ENCODE results near the gene THPO.
A peak's percentile ranks its signal among the peaks of the same experiment; 100 is the strongest.

Gene THPO

DNA sequence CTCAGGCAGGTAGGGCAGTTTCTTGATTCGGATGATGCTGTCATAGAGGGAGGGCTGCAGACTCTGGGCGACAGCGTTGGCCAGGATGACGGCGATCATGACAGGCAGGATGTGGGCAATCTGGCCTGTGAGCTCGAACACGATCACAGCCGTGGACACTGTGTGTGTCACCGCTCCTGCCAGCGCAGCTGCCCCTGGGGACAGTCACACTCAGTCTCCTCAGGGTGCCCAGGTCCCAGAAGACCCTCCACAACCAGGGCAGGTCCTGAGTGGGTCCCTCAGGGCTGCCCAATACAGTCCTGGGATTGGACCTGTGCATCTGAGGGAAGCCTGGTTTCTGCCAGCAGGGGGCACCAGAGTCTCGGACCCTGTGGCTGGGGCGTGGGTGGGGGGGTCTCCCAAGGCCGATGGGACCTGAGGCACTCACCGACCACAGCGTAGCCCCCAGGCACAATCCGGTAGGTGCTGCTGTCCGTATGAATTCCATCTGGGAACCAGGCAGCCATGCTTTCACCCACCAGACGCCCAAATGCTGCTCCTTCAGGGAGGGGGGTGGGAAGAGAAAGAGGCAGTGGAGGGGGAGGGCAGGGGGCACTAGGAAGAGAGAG, 23.8 kb downstream of the THPO start:
- Histone ChIP-seq H3K4me3 (ENCODE audit: low read length) (no peak overlapping the region), H3K4me2 (ENCODE audit: low read length) (no peak overlapping the region), H3K9me2 (replicated peaks; ENCODE audit: control insufficient read depth, low read length) (no peaks in the 10 kb centered on the region), H3K36me3 (ENCODE audit: control insufficient read depth, low read length) (no peaks in the 10 kb centered on the region), H3F3A (ENCODE audit: control insufficient read depth, insufficient read depth) (no peaks in the 10 kb centered on the region), H3K9me3 (ENCODE audit: control insufficient read depth, insufficient read depth, low read length) (no peaks in the 10 kb centered on the region), H3K27me3 (ENCODE audit: control insufficient read depth, low read length) (no peaks in the 10 kb centered on the region), H3K27ac (ENCODE audit: low read depth, low read length) (no peak overlapping the region), H4K20me1 (ENCODE audit: control insufficient read depth, insufficient read depth, low read depth, low read length) (no peaks in the 10 kb centered on the region), H3K79me2 (ENCODE audit: control insufficient read depth, low read length) (no peaks in the 10 kb centered on the region), H3K4me1 (ENCODE audit: control insufficient read depth, low read length) (peaks cover 3% of the 10 kb centered on the region; the same call in 1 of the 2 replicates)
- no peak for TF ChIP-seq EZH2phosphoT487 (IDR thresholded peaks at IDR 0.05; ENCODE audit: borderline replicate concordance, low read length)
- TF ChIP-seq, protein P1, sequence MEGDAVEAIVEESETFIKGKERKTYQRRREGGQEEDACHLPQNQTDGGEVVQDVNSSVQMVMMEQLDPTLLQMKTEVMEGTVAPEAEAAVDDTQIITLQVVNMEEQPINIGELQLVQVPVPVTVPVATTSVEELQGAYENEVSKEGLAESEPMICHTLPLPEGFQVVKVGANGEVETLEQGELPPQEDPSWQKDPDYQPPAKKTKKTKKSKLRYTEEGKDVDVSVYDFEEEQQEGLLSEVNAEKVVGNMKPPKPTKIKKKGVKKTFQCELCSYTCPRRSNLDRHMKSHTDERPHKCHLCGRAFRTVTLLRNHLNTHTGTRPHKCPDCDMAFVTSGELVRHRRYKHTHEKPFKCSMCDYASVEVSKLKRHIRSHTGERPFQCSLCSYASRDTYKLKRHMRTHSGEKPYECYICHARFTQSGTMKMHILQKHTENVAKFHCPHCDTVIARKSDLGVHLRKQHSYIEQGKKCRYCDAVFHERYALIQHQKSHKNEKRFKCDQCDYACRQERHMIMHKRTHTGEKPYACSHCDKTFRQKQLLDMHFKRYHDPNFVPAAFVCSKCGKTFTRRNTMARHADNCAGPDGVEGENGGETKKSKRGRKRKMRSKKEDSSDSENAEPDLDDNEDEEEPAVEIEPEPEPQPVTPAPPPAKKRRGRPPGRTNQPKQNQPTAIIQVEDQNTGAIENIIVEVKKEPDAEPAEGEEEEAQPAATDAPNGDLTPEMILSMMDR (IDR thresholded peaks at IDR 0.05; ENCODE audit: low read depth, low read length, poor library complexity, severe bottlenecking), result peak; percentile 94

DNA sequence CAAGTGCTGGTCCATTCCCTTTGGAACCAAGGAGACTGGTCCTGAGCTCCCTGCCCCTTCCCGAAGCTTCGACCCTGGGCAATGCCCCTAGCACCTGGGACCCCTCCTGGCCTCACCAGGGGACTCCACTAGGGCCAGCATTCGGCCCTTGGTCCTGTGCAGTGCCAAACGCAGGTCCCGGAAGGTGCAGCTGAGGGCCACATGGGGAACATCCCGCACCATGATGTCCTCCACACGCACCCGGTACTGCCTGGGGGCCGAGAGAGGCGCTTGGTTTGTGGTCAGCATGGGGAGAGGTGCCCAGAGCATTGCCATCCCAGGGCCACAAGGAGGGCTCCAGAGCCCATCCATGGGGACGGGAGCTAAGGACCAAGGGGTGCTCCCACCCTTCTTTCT, 24.5 kb downstream of the THPO start:
- Histone ChIP-seq H3F3A (ENCODE audit: control insufficient read depth, insufficient read depth) (no peaks in the 10 kb centered on the region), H3K36me3 (ENCODE audit: control insufficient read depth, low read length) (no peaks in the 10 kb centered on the region), H3K9me2 (replicated peaks; ENCODE audit: control insufficient read depth, low read length) (no peaks in the 10 kb centered on the region), H3K9me3 (ENCODE audit: control insufficient read depth, insufficient read depth, low read length) (no peaks in the 10 kb centered on the region), H3K79me2 (ENCODE audit: control insufficient read depth, low read length) (no peaks in the 10 kb centered on the region), H3K27me3 (ENCODE audit: control insufficient read depth, low read length) (no peaks in the 10 kb centered on the region), H3K4me2 (ENCODE audit: low read length) (no peak overlapping the region), H4K20me1 (ENCODE audit: control insufficient read depth, insufficient read depth, low read depth, low read length) (no peaks in the 10 kb centered on the region), H3K27ac (ENCODE audit: low read depth, low read length) (no peak overlapping the region), H3K4me3 (ENCODE audit: low read length) (no peak overlapping the region), H3K4me1 (ENCODE audit: control insufficient read depth, low read length) (peaks cover 3% of the 10 kb centered on the region; the same call in 1 of the 2 replicates)
- TF ChIP-seq, protein P1 (IDR thresholded peaks at IDR 0.05; ENCODE audit: low read depth, low read length, poor library complexity, severe bottlenecking), result no peak
- TF ChIP-seq EZH2phosphoT487 (IDR thresholded peaks at IDR 0.05; ENCODE audit: borderline replicate concordance, low read length), result no peak

DNA sequence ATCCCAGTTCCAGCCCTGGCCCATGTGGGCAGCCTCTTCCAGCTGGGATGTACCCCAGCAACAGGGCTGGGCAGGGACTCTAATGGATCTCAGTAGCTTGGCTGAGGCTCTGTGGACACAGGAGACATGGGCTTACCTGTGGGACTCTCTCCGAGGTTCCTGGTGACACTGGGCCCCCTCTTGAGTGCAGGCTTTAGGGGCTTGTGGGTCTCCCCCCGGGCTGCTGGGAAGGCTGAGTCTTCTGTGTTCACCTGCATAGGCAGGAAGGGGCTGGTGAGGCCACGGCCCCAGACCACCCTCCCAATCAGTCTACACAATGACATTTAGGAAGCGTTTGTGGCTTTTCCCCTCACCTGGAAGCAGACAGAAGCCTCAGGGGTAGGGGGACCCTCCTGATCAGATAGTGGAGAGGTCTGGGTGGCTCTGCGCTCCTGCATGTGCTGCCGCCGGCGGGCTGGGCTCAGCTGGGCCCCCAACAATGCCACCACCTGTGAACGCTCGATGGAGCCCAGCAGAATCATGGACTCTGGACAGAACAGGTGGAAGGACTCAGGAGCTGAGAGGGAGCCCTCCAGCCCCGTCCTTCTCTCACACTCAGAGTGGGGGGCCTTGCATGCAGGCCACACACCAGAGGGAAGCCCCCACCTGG, 25.0 kb downstream of the THPO start:
- Histone ChIP-seq H3F3A (ENCODE audit: control insufficient read depth, insufficient read depth) (no peaks in the 10 kb centered on the region), H3K79me2 (ENCODE audit: control insufficient read depth, low read length) (no peaks in the 10 kb centered on the region), H3K4me1 (ENCODE audit: control insufficient read depth, low read length) (peaks cover 3% of the 10 kb centered on the region; the same call in 1 of the 2 replicates), H3K36me3 (ENCODE audit: control insufficient read depth, low read length) (no peaks in the 10 kb centered on the region), H3K4me3 (ENCODE audit: low read length) (no peak overlapping the region), H3K9me3 (ENCODE audit: control insufficient read depth, insufficient read depth, low read length) (no peaks in the 10 kb centered on the region), H4K20me1 (ENCODE audit: control insufficient read depth, insufficient read depth, low read depth, low read length) (no peaks in the 10 kb centered on the region), H3K4me2 (ENCODE audit: low read length) (no peak overlapping the region), H3K27ac (ENCODE audit: low read depth, low read length) (no peak overlapping the region), H3K27me3 (ENCODE audit: control insufficient read depth, low read length) (no peaks in the 10 kb centered on the region), H3K9me2 (replicated peaks; ENCODE audit: control insufficient read depth, low read length) (no peaks in the 10 kb centered on the region)
- TF ChIP-seq, protein P1 (IDR thresholded peaks at IDR 0.05; ENCODE audit: low read depth, low read length, poor library complexity, severe bottlenecking), result no peak
- TF ChIP-seq EZH2phosphoT487 (IDR thresholded peaks at IDR 0.05; ENCODE audit: borderline replicate concordance, low read length), result no peak

All from DOHH2 (cell line).